ENCODE results near the gene MARF1. TPM values are rescaled to one million over a fixed set of nuclear protein-coding genes. Genes with fewer than 3 reads are reported as not detected.
"Not testable (repeated sequence)": the region's sequence is repeated elsewhere in the genome, so short reads cannot be mapped to it uniquely, and the experiment has no call there.

MARF1 gene
- total and polyA plus RNA-seq, 3 donors from 2014 or later: 30.9 to 57.9 (median 49.7) TPM

GRCh38 chr16:15665107-15665506, 22.2 kb upstream of the MARF1 start:
- H3K9me3 ChIP-seq: no peaks in the 10 kb centered on the region
- H3K27me3 ChIP-seq: no peaks in the 10 kb centered on the region
- no peak overlapping the region for H3K4me3 ChIP-seq
- H3K27ac ChIP-seq: no peak overlapping the region
- H3K36me3 ChIP-seq (ENCODE audit: low read depth, missing control alignments): no peaks in the 10 kb centered on the region
- H3K4me1 ChIP-seq: peaks cover 11% of the 10 kb centered on the region
- intact Hi-C loops (cut with DNase I; ENCODE audit: low total_unique reads): no loop called here
- no peak for DNase-seq
- no peak for TF ChIP-seq CTCF (IDR thresholded peaks at IDR 0.05)
- TF ChIP-seq POLR2A (IDR thresholded peaks at IDR 0.05): no peak

DNA sequence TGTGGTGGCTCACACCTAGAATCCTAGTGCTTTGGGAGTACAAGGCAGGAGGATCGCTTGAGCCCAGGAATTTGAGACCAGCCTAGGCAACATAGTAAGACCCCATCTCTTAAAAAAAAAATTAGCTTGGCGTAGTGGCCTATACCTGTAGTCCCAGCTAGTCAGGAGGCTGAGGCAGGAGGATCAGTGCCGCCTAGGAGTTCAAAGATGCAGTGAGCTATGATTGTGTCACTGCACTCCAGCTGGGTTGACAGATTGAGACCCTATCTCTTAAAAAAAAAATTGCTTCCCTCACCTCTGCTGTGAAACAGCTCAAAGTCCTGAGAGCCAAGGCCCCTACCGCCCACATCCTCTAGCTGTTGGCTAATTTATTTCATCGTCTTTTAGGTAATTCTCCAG, 17.2 kb upstream of the MARF1 start:
- TF ChIP-seq CTCF (IDR thresholded peaks at IDR 0.05) (no peak), POLR2A (IDR thresholded peaks at IDR 0.05) (no peak)
- peak overlapping the region; percentile 86 to 88 for H3K27ac ChIP-seq
- intact Hi-C loops (cut with DNase I; ENCODE audit: low total_unique reads): no loop called here
- DNase-seq: no peak
- H3K27me3 ChIP-seq: no peaks in the 10 kb centered on the region
- no peak overlapping the region for H3K4me3 ChIP-seq
- H3K9me3 ChIP-seq: no peaks in the 10 kb centered on the region
- peaks cover 18% of the 10 kb centered on the region for H3K4me1 ChIP-seq
- H3K36me3 ChIP-seq (ENCODE audit: low read depth, missing control alignments): no peaks in the 10 kb centered on the region
- WGBS, 2 donors: 57 to 65% methylated on average over 5 of the region's 5 CpGs

DNA sequence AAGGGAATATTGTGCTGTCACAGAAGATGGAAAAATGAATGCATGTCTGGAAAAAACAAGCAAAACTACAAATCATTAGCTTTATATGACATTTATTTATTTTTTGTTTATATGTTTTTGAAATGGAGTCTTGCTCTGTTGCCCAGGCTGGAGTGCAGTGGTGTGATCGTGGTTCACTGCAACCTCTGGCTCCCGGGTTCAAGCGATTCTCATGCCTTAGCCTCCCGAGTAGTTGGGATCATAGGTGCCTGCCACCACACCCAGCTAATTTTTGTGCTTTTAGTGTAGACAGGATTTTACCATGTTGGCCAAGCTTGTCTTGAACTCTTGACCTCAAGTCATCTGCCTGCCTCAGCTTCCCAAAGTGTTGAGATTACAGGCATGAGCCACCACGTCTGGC, 15.6 kb upstream of the MARF1 start:
- intact Hi-C loops (cut with DNase I; ENCODE audit: low total_unique reads): no loop called here
- H3K27me3 ChIP-seq: no peaks in the 10 kb centered on the region
- WGBS, 2 donors: 92 to 95% methylated on average over 5 of the region's 5 CpGs
- no peak overlapping the region for H3K4me3 ChIP-seq
- H3K27ac ChIP-seq: no peak overlapping the region
- TF ChIP-seq CTCF (IDR thresholded peaks at IDR 0.05) (no peak), POLR2A (IDR thresholded peaks at IDR 0.05) (no peak)
- H3K36me3 ChIP-seq (ENCODE audit: low read depth, missing control alignments): no peaks in the 10 kb centered on the region
- peaks cover 18% of the 10 kb centered on the region for H3K4me1 ChIP-seq
- DNase-seq: no peak
- no peaks in the 10 kb centered on the region for H3K9me3 ChIP-seq

DNA sequence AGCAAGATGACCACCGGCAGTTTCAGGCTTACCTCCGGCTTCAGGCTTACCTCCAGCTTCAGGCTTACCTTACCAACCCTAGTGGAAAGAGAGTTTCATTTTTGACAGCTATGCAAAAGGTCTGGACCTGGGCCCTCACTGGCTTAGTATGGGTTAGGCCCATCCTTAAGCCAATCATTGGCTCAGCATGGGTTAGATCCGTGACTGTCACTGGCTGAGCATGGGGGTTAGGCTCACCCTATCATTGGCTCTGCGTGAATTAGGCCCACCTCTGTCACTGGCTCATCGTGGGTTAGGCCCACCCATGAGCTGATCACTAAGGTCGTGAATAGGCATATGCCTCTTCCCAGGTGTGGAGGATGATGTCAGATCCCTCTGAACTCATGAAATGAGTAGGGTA, 15.2 kb upstream of the MARF1 start:
- no peaks in the 10 kb centered on the region for H3K27me3 ChIP-seq
- intact Hi-C loops (cut with DNase I; ENCODE audit: low total_unique reads): no loop called here
- 85 to 87% methylated on average over 6 of the region's 6 CpGs for WGBS, 2 donors
- DNase-seq: no peak
- TF ChIP-seq CTCF (IDR thresholded peaks at IDR 0.05): no peak
- TF ChIP-seq POLR2A (IDR thresholded peaks at IDR 0.05): no peak
- no peak overlapping the region for H3K27ac ChIP-seq
- H3K9me3 ChIP-seq: no peaks in the 10 kb centered on the region
- H3K4me1 ChIP-seq: peaks cover 18% of the 10 kb centered on the region
- H3K4me3 ChIP-seq: no peak overlapping the region
- H3K36me3 ChIP-seq (ENCODE audit: low read depth, missing control alignments): no peaks in the 10 kb centered on the region

- H3K4me1 ChIP-seq: peaks cover 21% of the 10 kb centered on the region
- 94 to 95% methylated on average over 4 of the region's 6 CpGs for WGBS, 2 donors
- H3K4me3 ChIP-seq; H3K9me3 ChIP-seq; H3K27me3 ChIP-seq; intact Hi-C loops (cut with DNase I; ENCODE audit: low total_unique reads); DNase-seq; H3K27ac ChIP-seq; H3K36me3 ChIP-seq (ENCODE audit: low read depth, missing control alignments): not testable (repeated sequence)
These were observed 12.6 kb upstream of the MARF1 start for GRCh38 chr16:15655561-15655960.
